ENCODE results near the gene S100A5. TPM values are rescaled to one million over a fixed set of nuclear protein-coding genes. Genes with fewer than 3 reads are reported as not detected.

Gene S100A5
- total and polyA plus RNA-seq, 2 of the 8 experiments (the other 6 are each of a cell fraction or from before 2014, with no cell fraction given), result not detected

GRCh38 chr1:153536671-153537375, 3.9 kb downstream of the S100A5 start (continued):
- TF ChIP-seq JUN (IDR thresholded peaks at IDR 0.05; ENCODE audit: low read depth, low read length) (no peak), HDAC6 (IDR thresholded peaks at IDR 0.05; ENCODE audit: low read depth, low read length) (no peak), TBP (IDR thresholded peaks at IDR 0.05; ENCODE audit: low read depth, low read length) (no peak), PHF8 (conservative IDR thresholded peaks at IDR 0.05; ENCODE audit: low read depth, low read length) (no peak), TAF1 (IDR thresholded peaks at IDR 0.05; ENCODE audit: low read depth, low read length) (no peak), SUZ12 (IDR thresholded peaks at IDR 0.05; ENCODE audit: low read length) (no peak)

Data from H1 (cell line).